H1 (cell line): Measurements from ENCODE around the gene PRKCH. TPM values are rescaled to one million over a fixed set of nuclear protein-coding genes. Genes with fewer than 3 reads are reported as not detected.

Source experiments
- CTCF ChIA-PET: fragments of 300-600 bp; sonication (Branson Sonifier 250); formaldehyde crosslinking; loops from one replicate; lab custom pipeline; 2021; ENCODE audit not compliant: partially characterized antibody; lab: Charles Lee
- POLR2A ChIA-PET: fragments of 300-600 bp; sonication (Branson Sonifier 250); formaldehyde crosslinking; loops from one replicate; lab custom pipeline; 2021; ENCODE audit warnings: inconsistent platforms; ENCODE audit not compliant: partially characterized antibody; lab: Charles Lee
- DNase-seq, 2 experiments: peaks; one replicate each; pipeline versions ENCODE4 v3.0.0 to v3.0.0-alpha.2; 2010 to 2022; ENCODE audit warnings: low spot score in 2 of 2, low read depth in 1 of 2, mixed read lengths in 1 of 2
- FAIRE-seq: peaks from 2 replicates; lab custom pipeline; 2011; peaks lifted over from hg19 to GRCh38; lab: Jason Lieb, UNC
- H2AFZ ChIP-seq: 2 replicates; pipeline ENCODE4 v1.8.1; 2012; ENCODE audit warnings: low read length, inconsistent platforms
- H2AK5ac ChIP-seq: 2 replicates; pipeline ENCODE4 v1.6.1; 2013; ENCODE audit warnings: low read depth, low read length
- H2BK120ac ChIP-seq: replicated peaks from 2 replicates; pipeline ENCODE3; 2013; ENCODE audit warnings: low read depth, low read length, inconsistent platforms
- H2BK12ac ChIP-seq: 2 replicates; pipeline ENCODE4 v1.6.1; 2013; ENCODE audit warnings: low read depth, low read length
- H2BK15ac ChIP-seq: 2 replicates; pipeline ENCODE4 v1.6.1; 2013; ENCODE audit warnings: low read length
- H2BK20ac ChIP-seq: 2 replicates; pipeline ENCODE4 v1.6.1; 2013; ENCODE audit warnings: low read length
- H2BK5ac ChIP-seq: 2 replicates; pipeline ENCODE4 v1.6.1; 2013; ENCODE audit warnings: low read depth, low read length
- H3K14ac ChIP-seq: 2 replicates; pipeline ENCODE4 v1.6.1; 2013; ENCODE audit warnings: inconsistent platforms; ENCODE audit not compliant: insufficient read length
- H3K18ac ChIP-seq: 2 replicates; pipeline ENCODE4 v1.6.1; 2013; ENCODE audit warnings: low read length; ENCODE audit errors: extremely low read depth
- H3K23ac ChIP-seq: 2 replicates; pipeline ENCODE4 v1.6.1; 2013; ENCODE audit warnings: inconsistent platforms; ENCODE audit not compliant: insufficient read length
- H3K23me2 ChIP-seq: 2 replicates; pipeline ENCODE4 v1.6.1; 2013; ENCODE audit warnings: low read depth, low read length
- H3K27ac ChIP-seq: 2 replicates; pipeline ENCODE4 v1.6.1; 2011; ENCODE audit warnings: low read depth, low read length, inconsistent platforms
- H3K27me3 ChIP-seq, 4 experiments: replicated peaks in 1 of 4; 1 replicate in 1 of 4; 2 replicates in 3 of 4; pipeline versions ENCODE4 v1.6.1 to v1.8.1; 2011 to 2013; ENCODE audit warnings: low read length in 3 of 4, mild to moderate bottlenecking in 3 of 4, inconsistent platforms in 2 of 4, mixed read lengths in 2 of 4, moderate library complexity in 1 of 4; ENCODE audit not compliant: control insufficient read depth in 3 of 4, insufficient read depth in 3 of 4; ENCODE audit errors: extremely low read depth in 1 of 4
- H3K36me3 ChIP-seq, 4 experiments: 2 replicates each; pipeline versions ENCODE4 v1.6.1 to v1.8.1; 2011 to 2013; ENCODE audit warnings: mild to moderate bottlenecking in 4 of 4, low read length in 3 of 4, moderate library complexity in 2 of 4, control low read depth in 1 of 4, inconsistent platforms in 1 of 4; ENCODE audit not compliant: insufficient read depth in 4 of 4, control insufficient read depth in 2 of 4
- H3K4ac ChIP-seq: replicated peaks from 2 replicates; pipeline ENCODE3; 2013; ENCODE audit warnings: low read length, low read depth, mixed read lengths, inconsistent platforms; ENCODE audit not compliant: insufficient read length
- H3K4me1 ChIP-seq, 4 experiments: replicated peaks in 1 of 4; 1 replicate in 1 of 4; 2 replicates in 3 of 4; pipeline versions ENCODE4 v1.6.1 to v1.8.1; 2011 to 2013; ENCODE audit warnings: low read length in 3 of 4, inconsistent platforms in 2 of 4, mixed read lengths in 1 of 4; ENCODE audit not compliant: insufficient read depth in 4 of 4, control insufficient read depth in 3 of 4
- H3K4me2 ChIP-seq, 2 experiments: 2 replicates each; pipeline versions ENCODE4 v1.6.1 to v1.8.1; 2011 to 2013; ENCODE audit warnings: low read depth in 2 of 2, low read length in 2 of 2, control low read depth in 1 of 2, inconsistent platforms in 1 of 2, mild to moderate bottlenecking in 1 of 2; ENCODE audit not compliant: insufficient read depth in 1 of 2
- H3K4me3 ChIP-seq, 4 experiments: fragments of 200-600, 300-600 bp in 1 of 4; sonication (generic), shearing (Covaris generic), sonication (Bioruptor Twin) in 1 of 4; 2 replicates each; pipeline versions ENCODE4 v1.5.1 to v1.8.1; 2011 to 2016; ENCODE audit warnings: low read length in 4 of 4, low read depth in 3 of 4, control low read depth in 2 of 4, inconsistent platforms in 2 of 4, mild to moderate bottlenecking in 2 of 4, mixed read lengths in 1 of 4, moderate library complexity in 1 of 4; ENCODE audit not compliant: insufficient read depth in 2 of 4; ENCODE audit errors: extremely low read depth in 1 of 4
- H3K56ac ChIP-seq: replicated peaks from 2 replicates; pipeline ENCODE3; 2013; ENCODE audit warnings: low read depth, mild to moderate bottlenecking, mixed read lengths, low read length, inconsistent platforms; ENCODE audit not compliant: insufficient read length
- H3K79me1 ChIP-seq: 2 replicates; pipeline ENCODE4 v1.6.1; 2013; ENCODE audit warnings: low read depth, low read length, control low read depth
- H3K79me2 ChIP-seq, 2 experiments: 2 replicates each; pipeline versions ENCODE4 v1.6.1 to v1.8.1; 2012 to 2013; ENCODE audit warnings: low read length in 2 of 2, mild to moderate bottlenecking in 2 of 2, inconsistent platforms in 1 of 2; ENCODE audit not compliant: insufficient read depth in 2 of 2, control insufficient read depth in 1 of 2
- H3K9ac ChIP-seq, 4 experiments: replicated peaks in 1 of 4; 1 replicate in 1 of 4; 2 replicates in 3 of 4; pipeline versions ENCODE4 v1.6.1 to v1.8.1; 2011 to 2013; ENCODE audit warnings: low read depth in 3 of 4, low read length in 3 of 4, control low read depth in 2 of 4, mild to moderate bottlenecking in 2 of 4, moderate library complexity in 2 of 4, inconsistent platforms in 1 of 4; ENCODE audit errors: extremely low read depth in 1 of 4
- H3K9me3 ChIP-seq, 2 experiments: 2 replicates each; pipeline versions ENCODE4 v1.6.1 to v1.8.1; 2012 to 2013; ENCODE audit warnings: mild to moderate bottlenecking in 2 of 2, moderate library complexity in 2 of 2, control low read depth in 1 of 2, inconsistent platforms in 1 of 2, low read depth in 1 of 2, low read length in 1 of 2, mixed read lengths in 1 of 2; ENCODE audit not compliant: insufficient read depth in 2 of 2
- H4K20me1 ChIP-seq, 2 experiments: replicated peaks in 1 of 2; 2 replicates each; pipeline versions ENCODE3 to v1.8.1; 2011 to 2013; ENCODE audit warnings: inconsistent platforms in 2 of 2, low read length in 2 of 2, mild to moderate bottlenecking in 1 of 2; ENCODE audit not compliant: insufficient read depth in 2 of 2, control insufficient read depth in 1 of 2
- H4K5ac ChIP-seq: 2 replicates; pipeline ENCODE4 v1.6.1; 2013; ENCODE audit warnings: low read length, low read depth, mixed read lengths, inconsistent platforms; ENCODE audit not compliant: insufficient read length
- H4K8ac ChIP-seq: 2 replicates; pipeline ENCODE4 v1.8.0; 2013; ENCODE audit warnings: mild to moderate bottlenecking, moderate library complexity, low read length, inconsistent platforms; ENCODE audit not compliant: insufficient read depth; ENCODE audit errors: extremely low read depth
- H4K91ac ChIP-seq: replicated peaks from 2 replicates; pipeline ENCODE3; 2013; ENCODE audit warnings: low read length, mixed read lengths, inconsistent platforms; ENCODE audit not compliant: insufficient read length
- BRCA1 ChIP-seq: IDR thresholded peaks from 2 replicates; pipeline ENCODE4 v1.6.1; 2012; ENCODE audit warnings: low read depth, low read length, improper control_type of control experiment
- CHD1 ChIP-seq: IDR thresholded peaks from 2 replicates; pipeline ENCODE4 v1.6.1; 2012; ENCODE audit warnings: low read depth, low read length, improper control_type of control experiment
- CHD2 ChIP-seq: IDR thresholded peaks from 2 replicates; pipeline ENCODE4 v1.6.1; 2012; ENCODE audit warnings: low read length, improper control_type of control experiment
- CREB1 ChIP-seq: IDR thresholded peaks from 2 replicates; pipeline ENCODE4 v1.6.1; 2012; ENCODE audit warnings: inconsistent platforms
- GABPA ChIP-seq: IDR thresholded peaks from 2 replicates; pipeline ENCODE4 v1.6.1; 2011; ENCODE audit warnings: mild to moderate bottlenecking, low read length, moderate library complexity, borderline replicate concordance; ENCODE audit not compliant: insufficient read depth
- HDAC6 ChIP-seq: IDR thresholded peaks from one replicate; pipeline ENCODE4 v1.7.1; 2012; ENCODE audit warnings: low read depth, mild to moderate bottlenecking, inconsistent platforms, low read length, moderate library complexity
- KDM4A ChIP-seq: IDR thresholded peaks from one replicate; pipeline ENCODE4 v1.7.1; 2012; ENCODE audit warnings: low read depth, mild to moderate bottlenecking, moderate library complexity, low read length, inconsistent platforms; ENCODE audit not compliant: severe bottlenecking
- POLR2AphosphoS5 ChIP-seq: IDR thresholded peaks from 2 replicates; pipeline ENCODE4 v1.6.1; 2011; ENCODE audit warnings: low read depth, low read length
- RBBP5 ChIP-seq: IDR thresholded peaks from 2 replicates; pipeline ENCODE4 v1.7.1; 2012; ENCODE audit warnings: low read depth, mild to moderate bottlenecking, inconsistent platforms, low read length, moderate library complexity, borderline replicate concordance
- SIRT6 ChIP-seq: IDR thresholded peaks from one replicate; pipeline ENCODE4 v1.7.1; 2012; ENCODE audit warnings: low read length, inconsistent platforms
- TAF1 ChIP-seq: IDR thresholded peaks from 2 replicates; pipeline ENCODE4 v1.6.1; 2011; ENCODE audit warnings: mild to moderate bottlenecking, low read depth, low read length
- TBP ChIP-seq: IDR thresholded peaks from 2 replicates; pipeline ENCODE4 v1.6.1; 2011; ENCODE audit warnings: low read depth, low read length, improper control_type of control experiment
- WGBS, 2 experiments: shearing (Covaris generic) in 1 of 2; methylation state at CpG; one replicate each; pipeline versions ENCODE4 v1.1.6 to v1.1.7; 2013 to 2015; ENCODE audit warnings: low lambda C conversion rate in 2 of 2, mixed read lengths in 2 of 2, inconsistent platforms in 1 of 2, low coverage in 1 of 2, missing lambda C conversion rate in 1 of 2; ENCODE audit not compliant: insufficient replicate concordance in 2 of 2, insufficient coverage in 1 of 2, insufficient read length in 1 of 2; ENCODE audit errors: extremely low coverage in 1 of 2, missing lambda C conversion rate in 1 of 2; 5-methylcytosine and 5-hydroxymethylcytosine counted together
- polyA plus RNA-seq, 7 experiments: library from polyadenylated mRNA; depleted of rRNA in 3 of 7; stranded (reverse) in 5 of 7; unstranded in 2 of 7; fragments of >200 nt in 5 of 7; fragments of 200-250 nt in 2 of 7; gene quantifications; 1 replicate in 5 of 7; 2 replicates in 1 of 7; 4 replicates in 1 of 7; pipeline versions ENCODE4 v1.2.1 to v1.2.3, GENCODE V29; 2011 to 2013; ENCODE audit warnings: missing spikeins in 2 of 7, mixed read lengths in 2 of 7
- total RNA-seq: library from RNA; stranded (reverse); fragmentation: NEBNext Ultra II Directional; extraction: Animal tissue kit (Norgen Biotek cat#: 25700); gene quantifications from 2 replicates; pipeline ENCODE4 v1.2.1, GENCODE V29; 2021

The PRKCH gene
- total and polyA plus RNA-seq, 2 of the 8 experiments (the other 6 are each of a cell fraction or from before 2014, with no cell fraction given) = 6.4 to 7.0 TPM

- no peak within 1 kb of the TSS for H3K23ac ChIP-seq
- H3K9ac ChIP-seq = peak within 1 kb of the TSS; percentile 29 to 81 (median 54)
- peak within 1 kb of the TSS; percentile 77 to 81 for H3K4me2 ChIP-seq
- no peak within 1 kb of the TSS for H2AK5ac ChIP-seq
- H4K8ac ChIP-seq = peak within 1 kb of the TSS; percentile 92
- H3K18ac ChIP-seq = peak within 1 kb of the TSS; percentile 91; the same call in 1 of the 2 replicates
- peak within 1 kb of the TSS; percentile 84 for H3K56ac ChIP-seq
- no peak within 1 kb of the TSS for H4K91ac ChIP-seq
- peaks cover 2 to 5% of the 10 kb centered on the region in 2 experiments for H4K20me1 ChIP-seq
- H3K23me2 ChIP-seq = peaks cover 10% of the 10 kb centered on the region; the same call in 1 of the 2 replicates
- ChIA-PET CTCF (interaction anchor here (0.5 to 7.0 kb wide), 10 partner anchors 10 to 916 kb away, joined by 3 to 52 read pairs (median 3); no protein-coding TSS in a partner anchor), POLR2A (interaction anchor here (1.2 kb wide), 1 partner anchor 10 kb away, joined by 4 read pairs; no protein-coding TSS in a partner anchor)
- peak within 1 kb of the TSS; percentile 75; the same call in 1 of the 2 replicates for H2BK5ac ChIP-seq
- H2BK15ac ChIP-seq = peak within 1 kb of the TSS; percentile 90; the same call in 1 of the 2 replicates
- no peak within 1 kb of the TSS for H3K14ac ChIP-seq
- no peak within 1 kb of the TSS for H2BK20ac ChIP-seq
- H3K9me3 ChIP-seq = no peaks in the 10 kb centered on the region
- no peaks in the 10 kb centered on the region for H3K79me1 ChIP-seq
- H2AFZ ChIP-seq = peak within 1 kb of the TSS; percentile 97
- H3K4me3 ChIP-seq = peak within 1 kb of the TSS; percentile 59 to 74 (median 62)
- no peak within 1 kb of the TSS for H2BK120ac ChIP-seq
- no peaks in the 10 kb centered on the region for H3K79me2 ChIP-seq
- no peaks in the 10 kb centered on the region for H3K36me3 ChIP-seq
- no peak within 1 kb of the TSS; the same call in 1 of the 2 replicates for H3K27ac ChIP-seq
- peaks cover 11 to 22% (median 19%) of the 10 kb centered on the region in 4 experiments; a peak in 6 of 7 replicates for H3K27me3 ChIP-seq
- no peak within 1 kb of the TSS for H4K5ac ChIP-seq
- DNase-seq (peak; percentile 70 to 82), FAIRE-seq (no peak)
- peaks cover 0 to 4% (median 1%) of the 10 kb centered on the region in 4 experiments; a peak in 3 of 7 replicates for H3K4me1 ChIP-seq
- no peak within 1 kb of the TSS for H3K4ac ChIP-seq
- H2BK12ac ChIP-seq = peak within 1 kb of the TSS; percentile 7; the same call in 1 of the 2 replicates
- 18% methylated on average over 30 of the region's 43 CpGs; no CpG with 5 or more reads in 1 of the 2 experiments for WGBS, 2 experiments
- peak; percentile 34; the same call in 1 of the 2 replicates for TF ChIP-seq POLR2AphosphoS5
- peak; percentile 46 for TF ChIP-seq KDM4A
- TF ChIP-seq BRCA1 = no peak
- no peak for TF ChIP-seq SIRT6
- TF ChIP-seq RBBP5 = 0 out of 2 replicates have a peak, but pooled peaks have one; percentile 12
- TF ChIP-seq CHD2 = peak; percentile 60
- peak; percentile 75; the same call in 1 of the 2 replicates for TF ChIP-seq TBP
- TF ChIP-seq HDAC6 = no peak
- peak; percentile 52; the same call in 1 of the 2 replicates for TF ChIP-seq TAF1
- 0 out of 2 replicates have a peak, but pooled peaks have one; percentile 13 for TF ChIP-seq CREB1
- no peak for TF ChIP-seq CHD1
- 0 out of 2 replicates have a peak, but pooled peaks have one; percentile 15 for TF ChIP-seq GABPA
These were observed 40.0 kb upstream of the PRKCH start, which contains the start of gene TMEM30B for GRCh38 chr14:61281186-61281947. TMEM30B (minus strand) TSS chr14:61281338; CDS start chr14:61281147, 191 bp downstream.
